Frontal cortex (tissue), 4 donors: Measurements from ENCODE around the gene TM6SF1. TPM values are rescaled to one million over a fixed set of nuclear protein-coding genes. Genes with fewer than 3 reads are reported as not detected.
"Not testable (repeated sequence)": the region's sequence is repeated elsewhere in the genome, so short reads cannot be mapped to it uniquely, and the experiment has no call there.

Experiments used
- DNase-seq, 2 donors: peaks; one replicate each; pipeline ENCODE4 v3.0.0; 2012; ENCODE audit warnings: low spot score in 2 of 2
- FAIRE-seq: peaks from 2 replicates; lab custom pipeline; 2012; peaks lifted over from hg19 to GRCh38; lab: Jason Lieb, UNC
- total RNA-seq: library from RNA; depleted of rRNA; stranded (reverse); fragments of >200 nt; gene quantifications from one replicate; pipeline ENCODE4 v1.2.3, GENCODE V29; 2014
- donor health status: control.
- donor health status: control.
- donor health status: control.

The TM6SF1 gene
- total RNA-seq, 1 donor from 2014 or later, result 27.7 TPM

- DNase-seq (no peak), FAIRE-seq (no peak)
Observed at GRCh38 chr15:83113881-83114674, 6.6 kb downstream of the TM6SF1 start.

- FAIRE-seq (no peak), DNase-seq (no peak)
Observed at GRCh38 chr15:83114856-83115255, 7.4 kb downstream of the TM6SF1 start.

GRCh38 chr15:83115410-83115809 lies 8.0 kb downstream of the TM6SF1 start:
- FAIRE-seq (no peak), DNase-seq (no peak)

GRCh38 chr15:83115831-83116565 lies 8.6 kb downstream of the TM6SF1 start:
- DNase-seq (no peak), FAIRE-seq (no peak)

- DNase-seq, result no peak
- FAIRE-seq, result no peak
Observed at GRCh38 chr15:83118291-83118827, 10.9 kb downstream of the TM6SF1 start.

- FAIRE-seq, result no peak
- no peak for DNase-seq
Observed at GRCh38 chr15:83118968-83119367, 11.5 kb downstream of the TM6SF1 start.

GRCh38 chr15:83119968-83120581 lies 12.6 kb downstream of the TM6SF1 start:
- DNase-seq, result no peak
- FAIRE-seq, result no peak

GRCh38 chr15:83123529-83123928 lies 16.1 kb downstream of the TM6SF1 start:
- DNase-seq (no peak), FAIRE-seq (no peak)

GRCh38 chr15:83127547-83128150 lies 20.2 kb downstream of the TM6SF1 start:
- DNase-seq (no peak), FAIRE-seq (no peak)

GRCh38 chr15:83129791-83130190 lies 22.3 kb downstream of the TM6SF1 start:
- DNase-seq (no peak), FAIRE-seq (no peak)

- DNase-seq (no peak), FAIRE-seq (no peak)
Observed at GRCh38 chr15:83132861-83133523, 25.5 kb downstream of the TM6SF1 start.

- FAIRE-seq, DNase-seq: not testable (repeated sequence)
Observed at GRCh38 chr15:83142151-83142550, 34.7 kb downstream of the TM6SF1 start.

- DNase-seq, result no peak
- FAIRE-seq, result no peak
Observed at GRCh38 chr15:83144771-83145170, 37.3 kb downstream of the TM6SF1 start.

GRCh38 chr15:83153288-83153687 lies 45.8 kb downstream of the TM6SF1 start:
- FAIRE-seq, result no peak
- no peak for DNase-seq

- FAIRE-seq (no peak), DNase-seq (no peak)
Observed at GRCh38 chr15:83155942-83156341, 48.5 kb downstream of the TM6SF1 start.

- FAIRE-seq, result no peak
- DNase-seq, result no peak
Observed at GRCh38 chr15:83158393-83158792, 50.9 kb downstream of the TM6SF1 start.

- FAIRE-seq, result no peak
Observed at GRCh38 chr15:83160741-83161140, 53.3 kb downstream of the TM6SF1 start.

GRCh38 chr15:83163032-83163431 lies 55.6 kb downstream of the TM6SF1 start:
- FAIRE-seq, result no peak
- DNase-seq, result no peak

More at GRCh38 chr15:83160741-83161140, 53.3 kb downstream of the TM6SF1 start:
- DNase-seq, result no peak

GRCh38 chr15:83164111-83164770 lies 56.8 kb downstream of the TM6SF1 start:
- no peak for FAIRE-seq
- DNase-seq, result no peak
